Mesothelial cell of epicardium (in vitro differentiated cells): ENCODE data around the gene B3GALT6. TPM values are rescaled to one million over a fixed set of nuclear protein-coding genes. Genes with fewer than 3 reads are reported as not detected.

Experiments
- DNase-seq, 2 experiments: peaks; one replicate each; pipeline ENCODE4 v3.0.0; 2021; ENCODE audit warnings: low spot score in 2 of 2; ENCODE audit not compliant: unreplicated experiment in 2 of 2
- H3K27ac Mint-ChIP-seq: 2 replicates; pipeline ENCODE4 v1.8.0; 2021; ENCODE audit warnings: mixed read lengths
- H3K27me3 Mint-ChIP-seq: 2 replicates; pipeline ENCODE4 v1.8.0; 2021; ENCODE audit warnings: low read depth, mixed read lengths
- H3K36me3 Mint-ChIP-seq: 2 replicates; pipeline ENCODE4 v1.8.0; 2021; ENCODE audit warnings: mixed read lengths
- H3K4me1 Mint-ChIP-seq: 2 replicates; pipeline ENCODE4 v1.8.0; 2021; ENCODE audit warnings: mixed read lengths
- H3K4me3 Mint-ChIP-seq: 2 replicates; pipeline ENCODE4 v1.8.0; 2021; ENCODE audit warnings: mild to moderate bottlenecking, moderate library complexity, mixed read lengths
- H3K9me3 Mint-ChIP-seq: 2 replicates; pipeline ENCODE4 v1.8.0; 2021; ENCODE audit warnings: mixed read lengths
- CTCF ChIP-seq: fragments of 200-600 bp; sonication (generic); IDR thresholded peaks from one replicate; pipeline ENCODE4 v1.5.0; 2021; ENCODE audit warnings: antibody characterized with exemption; ENCODE audit not compliant: unreplicated experiment
- total RNA-seq: library from RNA; stranded (reverse); gene quantifications from 3 replicates; pipeline ENCODE4 v1.2.1, GENCODE V29; 2021

The B3GALT6 gene
- total RNA-seq, 1 donor from 2014 or later = 34.1 TPM

- Mint-ChIP-seq H3K36me3 (peaks cover 19% of the 10 kb centered on the region), H3K27ac (no peak overlapping the region), H3K9me3 (no peaks in the 10 kb centered on the region), H3K4me1 (no peaks in the 10 kb centered on the region), H3K27me3 (no peaks in the 10 kb centered on the region), H3K4me3 (no peak overlapping the region)
- TF ChIP-seq CTCF = no peak
- DNase-seq = no peak
Observed at GRCh38 chr1:1217621-1218523, 14.2 kb upstream of the B3GALT6 start.

GRCh38 chr1:1218524-1219200 lies 13.4 kb upstream of the B3GALT6 start:
- H3K4me1 Mint-ChIP-seq = no peaks in the 10 kb centered on the region
- peaks cover 22% of the 10 kb centered on the region for H3K36me3 Mint-ChIP-seq
- H3K27ac Mint-ChIP-seq = no peak overlapping the region
- H3K9me3 Mint-ChIP-seq = no peaks in the 10 kb centered on the region
- H3K4me3 Mint-ChIP-seq = no peak overlapping the region
- no peaks in the 10 kb centered on the region for H3K27me3 Mint-ChIP-seq
- DNase-seq = no peak
- TF ChIP-seq CTCF = no peak

- Mint-ChIP-seq H3K36me3 (peaks cover 24% of the 10 kb centered on the region), H3K4me1 (no peaks in the 10 kb centered on the region), H3K4me3 (no peak overlapping the region), H3K27me3 (no peaks in the 10 kb centered on the region), H3K27ac (no peak overlapping the region), H3K9me3 (no peaks in the 10 kb centered on the region)
- TF ChIP-seq CTCF = no peak
- DNase-seq = no peak
Observed at GRCh38 chr1:1219341-1219740, 12.7 kb upstream of the B3GALT6 start.

GRCh38 chr1:1220197-1220596 lies 11.8 kb upstream of the B3GALT6 start:
- TF ChIP-seq CTCF = no peak
- Mint-ChIP-seq H3K4me3 (no peak overlapping the region), H3K4me1 (no peaks in the 10 kb centered on the region), H3K27ac (no peak overlapping the region), H3K36me3 (peaks cover 26% of the 10 kb centered on the region), H3K27me3 (no peaks in the 10 kb centered on the region), H3K9me3 (no peaks in the 10 kb centered on the region)
- no peak for DNase-seq

GRCh38 chr1:1221887-1222574 lies 10.0 kb upstream of the B3GALT6 start:
- no peak for DNase-seq
- H3K27ac Mint-ChIP-seq = no peak overlapping the region
- H3K4me3 Mint-ChIP-seq = no peak overlapping the region
- H3K27me3 Mint-ChIP-seq = no peaks in the 10 kb centered on the region
- H3K9me3 Mint-ChIP-seq = no peaks in the 10 kb centered on the region
- peaks cover 27% of the 10 kb centered on the region for H3K36me3 Mint-ChIP-seq
- H3K4me1 Mint-ChIP-seq = no peaks in the 10 kb centered on the region
- no peak for TF ChIP-seq CTCF
